Activated CD4-positive, CD25-positive, alpha-beta regulatory T cell treated with anti-CD3 and anti-CD28 coated beads, Interleukin-2, amount 50 U/mL, for 24 hours (primary cell): Measurements from ENCODE around the gene HOXC13.

Experiments used
- ATAC-seq, 2 donors: fragments of 150-1000 bp; cut with Tn5 transposase; one replicate each; pipeline ENCODE4 v1.10.0; 2021; ENCODE audit warnings: mild to moderate bottlenecking in 1 of 2, moderate library complexity in 1 of 2

HOXC13 gene

GRCh38 chr12:53982648-53983567, 44.3 kb downstream of the HOXC13 start:
- no peak for ATAC-seq

- ATAC-seq: no peak
Measured at GRCh38 chr12:53983568-53983949, 44.9 kb downstream of the HOXC13 start.

GRCh38 chr12:53983950-53984572, 45.4 kb downstream of the HOXC13 start:
- ATAC-seq: no peak

GRCh38 chr12:53984901-53985691, 46.5 kb downstream of the HOXC13 start, which contains the start of gene HOXC10:
Gene HOXC10 (plus strand): TSS chr12:53985146. CDS start chr12:53985260, 114 bp downstream.
- peak in 1 of 2 donors; percentile 55 for ATAC-seq

- no peak for ATAC-seq
Measured at GRCh38 chr12:53985692-53985993, 47.0 kb downstream of the HOXC13 start.

GRCh38 chr12:53985994-53986685, 47.5 kb downstream of the HOXC13 start:
- ATAC-seq: no peak

GRCh38 chr12:53986686-53987483, 48.3 kb downstream of the HOXC13 start:
- no peak for ATAC-seq

- no peak for ATAC-seq
Measured at GRCh38 chr12:53987787-53988230, 49.2 kb downstream of the HOXC13 start.

- ATAC-seq: no peak
Measured at GRCh38 chr12:53988541-53989226, 50.1 kb downstream of the HOXC13 start.

GRCh38 chr12:53989227-53990113, 50.8 kb downstream of the HOXC13 start:
- no peak for ATAC-seq

- no peak for ATAC-seq
Measured at GRCh38 chr12:53990311-53991076, 51.9 kb downstream of the HOXC13 start.

GRCh38 chr12:53991077-53991460, 52.4 kb downstream of the HOXC13 start:
- no peak for ATAC-seq

- no peak for ATAC-seq
Measured at GRCh38 chr12:53992377-53992889, 53.8 kb downstream of the HOXC13 start.

- ATAC-seq: no peak
Measured at GRCh38 chr12:53993162-53994008, 54.8 kb downstream of the HOXC13 start.

GRCh38 chr12:53994009-53994263, 55.3 kb downstream of the HOXC13 start:
- no peak for ATAC-seq

GRCh38 chr12:53994264-53995001, 55.8 kb downstream of the HOXC13 start:
- ATAC-seq: no peak

GRCh38 chr12:53995002-53995377, 56.4 kb downstream of the HOXC13 start:
- ATAC-seq: peak in 1 of 2 donors; percentile 15
